Heart right ventricle (tissue), 16 donors: ENCODE measurements around the gene PARK7. TPM values are rescaled to one million over a fixed set of nuclear protein-coding genes. Genes with fewer than 3 reads are reported as not detected.

Source experiments
- ATAC-seq, 8 donors: fragments of 200-7000 bp; cut with Tn5 transposase; one replicate each; pipeline ENCODE4 v1.9.1; 2020; ENCODE audit warnings: mild to moderate bottlenecking in 8 of 8, moderate library complexity in 8 of 8, moderate number of reproducible peaks in 1 of 8
- DNase-seq, 2 donors: peaks; one replicate each; pipeline ENCODE4 v3.0.0-alpha.2; 2020
- H3K27ac ChIP-seq, 10 donors: fragments of 200-600 bp; sonication (generic) in 2 of 10; one replicate each; pipeline versions ENCODE4 v1.5.0 to v1.8.0; 2020 to 2022; ENCODE audit warnings: mild to moderate bottlenecking in 3 of 10
- H3K27me3 ChIP-seq, 7 donors: fragments of 200-600 bp; one replicate each; pipeline ENCODE4 v1.8.0; 2021 to 2022; ENCODE audit warnings: mild to moderate bottlenecking in 2 of 7
- H3K36me3 ChIP-seq, 9 donors: fragments of 200-600 bp; sonication (generic) in 1 of 9; one replicate each; pipeline versions ENCODE4 v1.5.0 to v1.8.0; 2020 to 2022; ENCODE audit warnings: mild to moderate bottlenecking in 2 of 9
- H3K4me1 ChIP-seq, 9 donors: fragments of 200-600 bp; sonication (generic) in 1 of 9; one replicate each; pipeline versions ENCODE4 v1.5.0 to v1.8.0; 2020 to 2022; ENCODE audit warnings: mild to moderate bottlenecking in 4 of 9
- H3K4me3 ChIP-seq, 10 donors: fragments of 200-600 bp; sonication (generic) in 2 of 10; one replicate each; pipeline versions ENCODE4 v1.5.0 to v1.8.0; 2020 to 2022; ENCODE audit warnings: mild to moderate bottlenecking in 7 of 10, moderate library complexity in 2 of 10
- H3K9me3 ChIP-seq, 11 donors: fragments of 200-600 bp in 10 of 11; sonication (generic) in 2 of 11; one replicate each; pipeline versions ENCODE4 v1.5.0 to v1.8.0; 2013 to 2022; ENCODE audit warnings: mild to moderate bottlenecking in 2 of 11, control low read depth in 1 of 11, moderate library complexity in 1 of 11
- WGBS, 2 donors: extraction: QIAGEN DNeasy Blood & Tissue Kit; methylation state at CpG; one replicate each; pipeline ENCODE4 v1.1.7; 2013; ENCODE audit warnings: inconsistent platforms in 1 of 2; 5-methylcytosine and 5-hydroxymethylcytosine counted together
- intact Hi-C, 10 donors: fragments of 100-400 bp; cut with DNase I; formaldehyde crosslinking; loops; one replicate each; pipeline versions ENCODE4 v1.11.1 to v1.14.2; 2022
- polyA plus RNA-seq, 2 donors: library from polyadenylated mRNA; stranded (reverse); fragments of 200-250 nt; gene quantifications; one replicate each; pipeline ENCODE4 v1.2.3, GENCODE V29; 2013
- total RNA-seq, 10 donors: library from RNA; stranded (reverse); fragmentation: NEBNext Ultra II Directional in 3 of 10; extraction: Animal tissue kit (Norgen Biotek cat#: 25700) in 3 of 10; gene quantifications; one replicate each; pipeline versions ENCODE4 v1.2.1 to v1.2.4, GENCODE V29; 2021 to 2023
- TF ChIP-seq, protein P1 (sequence below), 9 donors: fragments of 200-600 bp; sonication (generic) in 2 of 9; IDR thresholded peaks; one replicate each; pipeline versions ENCODE4 v1.5.0 to v1.8.0; 2021 to 2022; ENCODE audit warnings: antibody characterized with exemption in 9 of 9, mild to moderate bottlenecking in 5 of 9, moderate library complexity in 1 of 9
- donor health status: Arrhythmogenic right ventricular cardiomyopathy.
- donor health status: ischemic (EF 13 %, LVEDD 7.1; RV severe dilation, severe dysfunction).
- donor health status: healthy with polysubstance abuse.
- donor health status: DM: no; HTN: yes; CAD: no.
- donor health status: DM: no; HTN: no; CAD: no.
- donor health status: ischemic (EF 25% LVEDD 6.9; RV normal size, moderate dysfunction).
- donor health status: ischemic (EF 25% LVEDD 5.7; RV mildly dilated, moderate dysfunction).
- donor health status: healthy.
- donor health status: DM: yes; HTN: yes; CAD: no.
- donor health status: Ischemic cardiomyopathy.
- donor health status: ischemic (EF 35%, LVEDD 5.7; RV mildly dilated, moderate dysfunction).
- donor health status: nonischemic (EF 11% LVEDD 7.7; RV severe dilation, severe dysfunction).
- donor health status: DM: yes; HTN: yes; CAD: no.
- donor health status: PGD.
- donor health status: ischemic (EF 29% LVEDD 5.4; RV normal size, mild dysfunction).
- donor health status: nonischemic (EF 23%, LVEDD 6.1; RV moderate dilation, normal function).

PARK7 gene
- total and polyA plus RNA-seq, 12 donors: 322 to 462 (median 353) TPM

DNA sequence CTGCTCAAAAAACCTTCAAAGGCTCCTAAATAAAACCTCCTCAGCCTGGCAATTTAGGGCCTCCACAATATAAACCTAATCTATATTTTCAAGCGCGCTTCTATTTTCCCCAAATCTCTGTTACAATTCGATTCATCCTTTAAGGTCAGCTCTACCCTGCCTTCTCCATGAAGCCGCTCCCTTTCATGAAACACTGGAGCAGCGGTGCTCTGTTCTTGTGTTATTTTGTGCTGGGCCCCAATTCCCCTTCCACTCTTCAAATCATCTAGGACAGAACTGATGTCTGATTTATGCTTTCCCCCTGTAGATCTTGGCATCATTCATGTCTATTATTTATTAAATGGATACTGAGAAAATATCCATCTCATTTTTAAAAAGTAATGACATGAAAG is 57.7 kb downstream of the PARK7 start:
- intact Hi-C loops: loop anchor here in 5 of 10 donors (5.0 to 10.0 kb wide), 3 partner anchors 37 to 326 kb away; no protein-coding TSS in a partner anchor
- TF ChIP-seq, protein P1, sequence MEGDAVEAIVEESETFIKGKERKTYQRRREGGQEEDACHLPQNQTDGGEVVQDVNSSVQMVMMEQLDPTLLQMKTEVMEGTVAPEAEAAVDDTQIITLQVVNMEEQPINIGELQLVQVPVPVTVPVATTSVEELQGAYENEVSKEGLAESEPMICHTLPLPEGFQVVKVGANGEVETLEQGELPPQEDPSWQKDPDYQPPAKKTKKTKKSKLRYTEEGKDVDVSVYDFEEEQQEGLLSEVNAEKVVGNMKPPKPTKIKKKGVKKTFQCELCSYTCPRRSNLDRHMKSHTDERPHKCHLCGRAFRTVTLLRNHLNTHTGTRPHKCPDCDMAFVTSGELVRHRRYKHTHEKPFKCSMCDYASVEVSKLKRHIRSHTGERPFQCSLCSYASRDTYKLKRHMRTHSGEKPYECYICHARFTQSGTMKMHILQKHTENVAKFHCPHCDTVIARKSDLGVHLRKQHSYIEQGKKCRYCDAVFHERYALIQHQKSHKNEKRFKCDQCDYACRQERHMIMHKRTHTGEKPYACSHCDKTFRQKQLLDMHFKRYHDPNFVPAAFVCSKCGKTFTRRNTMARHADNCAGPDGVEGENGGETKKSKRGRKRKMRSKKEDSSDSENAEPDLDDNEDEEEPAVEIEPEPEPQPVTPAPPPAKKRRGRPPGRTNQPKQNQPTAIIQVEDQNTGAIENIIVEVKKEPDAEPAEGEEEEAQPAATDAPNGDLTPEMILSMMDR (IDR thresholded peaks at IDR 0.05): no peak
- Histone ChIP-seq H3K9me3 (no peaks in the 10 kb centered on the region), H3K4me3 (no peak overlapping the region), H3K27me3 (peaks cover 0 to 18% (median 0%) of the 10 kb centered on the region in 7 donors), H3K36me3 (peaks cover 0 to 7% (median 0%) of the 10 kb centered on the region in 9 donors), H3K27ac (no peak overlapping the region), H3K4me1 (peaks cover 8 to 73% (median 38%) of the 10 kb centered on the region in 9 donors)
- DNase-seq (no peak), ATAC-seq (no peak)
- WGBS, 2 donors: 94 to 97% methylated on average over 5 of the region's 5 CpGs

DNA sequence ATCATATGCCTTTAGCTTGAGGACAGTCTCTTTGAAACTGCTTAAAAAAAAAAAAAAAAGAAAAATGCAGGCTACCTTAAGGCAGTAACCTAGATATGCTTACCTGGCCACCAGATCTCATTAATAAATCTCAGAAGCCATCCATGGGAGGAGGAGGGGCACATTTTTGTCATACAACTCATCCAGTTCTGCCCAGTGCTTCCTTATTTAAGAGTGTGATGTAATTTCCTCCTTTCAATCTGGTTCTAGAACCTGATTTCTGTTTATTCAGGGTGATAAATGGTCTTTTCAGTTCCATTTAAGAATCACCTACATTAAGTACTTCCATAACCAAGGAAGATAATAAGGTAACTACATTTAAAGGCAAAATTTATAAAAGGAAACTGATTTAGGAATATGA is 58.5 kb downstream of the PARK7 start:
- H3K36me3 ChIP-seq: no peaks in the 10 kb centered on the region
- peaks cover 0 to 26% (median 0%) of the 10 kb centered on the region in 7 donors for H3K27me3 ChIP-seq
- H3K9me3 ChIP-seq: no peaks in the 10 kb centered on the region
- no peak for DNase-seq
- H3K4me1 ChIP-seq: peaks cover 8 to 74% (median 42%) of the 10 kb centered on the region in 9 donors
- intact Hi-C loops: loop anchor here in 4 of 10 donors (5.0 to 10.0 kb wide), 4 partner anchors 38 to 685 kb away; no protein-coding TSS in a partner anchor
- H3K4me3 ChIP-seq: no peak overlapping the region
- TF ChIP-seq, protein P1 (IDR thresholded peaks at IDR 0.05): no peak
- ATAC-seq: peak in 1 of 8 donors; percentile 35
- H3K27ac ChIP-seq: no peak overlapping the region

DNA sequence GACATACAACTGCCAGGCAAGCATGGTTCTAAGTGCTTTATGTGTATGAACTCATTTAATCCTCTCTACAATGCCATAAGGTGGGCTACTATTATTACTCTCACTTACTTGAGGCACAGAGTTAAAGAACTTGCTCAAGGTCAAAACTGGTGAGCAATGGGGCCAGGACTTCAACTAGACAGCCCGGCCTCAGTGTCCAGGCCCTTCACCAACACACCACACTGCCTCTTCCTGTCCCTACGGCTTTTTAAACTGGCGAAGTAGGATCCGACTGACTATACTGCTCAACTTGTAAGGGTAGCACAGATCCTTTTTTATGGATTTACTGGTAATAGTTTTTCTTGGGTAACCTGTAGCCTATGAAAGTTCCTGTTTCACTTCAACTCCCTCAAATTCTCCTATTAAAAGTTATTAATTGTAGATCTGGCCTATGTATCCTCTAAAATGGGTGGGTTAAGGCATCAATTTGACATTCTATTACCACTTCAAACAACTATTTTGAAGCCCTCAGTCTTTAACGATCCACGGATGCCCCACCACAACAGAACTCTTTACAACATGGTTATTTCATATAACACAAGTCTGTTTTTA is 60.3 kb downstream of the PARK7 start:
- H3K27me3 ChIP-seq: peaks cover 0 to 37% (median 0%) of the 10 kb centered on the region in 7 donors
- no peak overlapping the region for H3K27ac ChIP-seq
- ATAC-seq (no peak), DNase-seq (no peak)
- 91 to 94% methylated on average over 6 of the region's 6 CpGs for WGBS, 2 donors
- no peaks in the 10 kb centered on the region for H3K9me3 ChIP-seq
- H3K36me3 ChIP-seq: no peaks in the 10 kb centered on the region
- TF ChIP-seq, protein P1 (IDR thresholded peaks at IDR 0.05): no peak
- intact Hi-C loops: loop anchor here in 4 of 10 donors (5.0 to 10.0 kb wide), 4 partner anchors 39 to 683 kb away; no protein-coding TSS in a partner anchor
- H3K4me3 ChIP-seq: no peak overlapping the region
- H3K4me1 ChIP-seq: peaks cover 0 to 66% (median 32%) of the 10 kb centered on the region in 9 donors

DNA sequence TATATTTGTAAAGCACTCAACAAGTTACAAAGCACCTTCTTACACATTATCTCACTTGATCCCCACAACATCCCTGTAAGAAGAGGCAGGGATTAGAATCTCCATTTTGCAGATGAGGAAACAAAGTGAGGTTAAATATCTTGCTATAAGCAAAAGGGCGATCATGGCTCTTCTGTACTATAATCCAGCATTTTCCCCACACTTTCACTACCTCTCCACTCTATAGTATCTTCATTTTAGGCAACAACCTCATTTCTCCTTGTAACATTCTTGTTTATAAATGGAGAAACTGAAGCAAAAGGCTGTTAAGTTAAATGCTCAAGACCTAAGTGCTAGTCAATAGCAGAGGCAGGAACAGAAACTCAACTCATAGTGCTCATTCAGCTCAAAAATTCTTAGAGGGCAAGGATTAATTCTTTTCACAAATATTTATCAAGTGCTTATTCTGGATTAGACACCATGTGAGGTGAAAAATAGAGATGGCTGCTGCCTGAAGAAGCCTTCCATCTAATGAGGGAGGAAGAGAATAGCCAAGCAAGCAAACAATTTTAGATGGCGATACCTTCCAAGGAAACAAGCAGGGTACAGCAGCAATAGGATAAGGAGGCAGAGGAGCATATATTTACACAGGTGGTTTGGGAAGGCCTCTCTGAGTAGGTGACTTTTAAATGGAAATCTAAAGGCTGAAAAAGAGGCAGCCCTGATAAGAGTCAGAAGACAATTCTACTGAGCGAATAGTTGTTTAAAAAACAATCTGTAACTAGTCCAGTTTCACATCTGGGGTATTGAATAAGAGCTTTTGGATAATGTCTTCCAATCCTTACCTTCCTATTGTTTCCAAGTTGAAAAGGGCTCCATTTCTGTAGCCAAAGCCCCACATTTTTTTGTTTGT is 61.1 kb downstream of the PARK7 start:
- H3K36me3 ChIP-seq: no peaks in the 10 kb centered on the region
- ATAC-seq (no peak), DNase-seq (no peak)
- 93% methylated on average over 3 of the region's 3 CpGs for WGBS, 2 donors
- TF ChIP-seq, protein P1 (IDR thresholded peaks at IDR 0.05): no peak
- peaks cover 0 to 66% (median 28%) of the 10 kb centered on the region in 9 donors for H3K4me1 ChIP-seq
- intact Hi-C loops: loop anchor here in 4 of 10 donors (5.0 to 10.0 kb wide), 4 partner anchors 40 to 682 kb away; no protein-coding TSS in a partner anchor
- no peak overlapping the region for H3K27ac ChIP-seq
- peaks cover 0 to 44% (median 0%) of the 10 kb centered on the region in 7 donors for H3K27me3 ChIP-seq
- H3K9me3 ChIP-seq: no peaks in the 10 kb centered on the region
- no peak overlapping the region for H3K4me3 ChIP-seq
